ENCODE data around the gene HYCC1.
"Not testable (repeated sequence)": the region's sequence is repeated elsewhere in the genome, so short reads cannot be mapped to it uniquely, and the experiment has no call there.

HYCC1 gene

DNA sequence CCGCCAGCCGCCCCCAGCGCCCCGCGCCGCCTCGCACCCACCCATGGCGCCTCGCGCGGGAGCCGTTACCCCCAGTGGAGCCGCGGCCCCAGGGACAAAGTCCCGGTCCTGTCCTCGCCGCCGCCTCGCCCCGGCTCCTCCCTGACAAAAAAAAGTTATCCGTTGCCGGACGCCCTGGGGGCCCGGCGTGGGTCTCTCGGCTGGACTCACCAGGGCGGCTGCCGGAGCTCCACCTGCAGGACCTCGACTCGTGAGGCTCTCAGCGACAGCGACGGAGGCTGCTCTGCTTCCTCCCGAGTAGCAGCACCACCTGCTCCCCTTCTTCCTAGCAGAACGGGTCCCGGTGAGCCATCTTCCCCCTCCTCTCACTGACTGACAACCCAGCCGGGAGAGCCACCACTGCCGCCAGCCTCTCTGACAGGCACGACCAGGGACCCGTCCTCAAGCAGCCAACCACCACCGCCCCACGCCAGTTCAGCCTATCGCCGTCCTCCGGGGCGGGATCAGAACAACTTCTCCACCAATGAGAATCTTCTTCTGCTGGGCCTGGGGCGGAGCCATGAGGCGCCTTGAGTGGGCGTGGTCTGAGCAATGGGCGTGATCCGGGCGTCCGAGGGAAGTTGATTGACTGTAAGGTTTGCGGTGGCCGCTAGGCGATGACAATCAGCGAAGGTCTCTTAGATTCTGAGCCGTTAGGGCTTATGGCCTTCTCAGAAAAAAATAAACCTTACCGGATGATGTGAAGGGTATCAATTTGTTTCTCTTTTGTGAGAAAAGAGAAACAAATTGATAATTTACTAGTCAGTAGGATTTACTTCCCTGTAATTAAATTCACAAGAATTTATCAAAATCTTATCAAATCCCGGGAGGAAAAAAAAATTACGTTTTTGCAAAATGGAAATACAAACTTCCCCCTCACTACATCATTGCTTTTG is at the start of gene HYCC1:
HYCC1 (minus strand) TSS at position 416 of the 935 bp plus-strand sequence. CDS start 23,019 bp downstream, outside the sequence.
- DNase-seq = peak; percentile 88 to 100 (median 99)

DNA sequence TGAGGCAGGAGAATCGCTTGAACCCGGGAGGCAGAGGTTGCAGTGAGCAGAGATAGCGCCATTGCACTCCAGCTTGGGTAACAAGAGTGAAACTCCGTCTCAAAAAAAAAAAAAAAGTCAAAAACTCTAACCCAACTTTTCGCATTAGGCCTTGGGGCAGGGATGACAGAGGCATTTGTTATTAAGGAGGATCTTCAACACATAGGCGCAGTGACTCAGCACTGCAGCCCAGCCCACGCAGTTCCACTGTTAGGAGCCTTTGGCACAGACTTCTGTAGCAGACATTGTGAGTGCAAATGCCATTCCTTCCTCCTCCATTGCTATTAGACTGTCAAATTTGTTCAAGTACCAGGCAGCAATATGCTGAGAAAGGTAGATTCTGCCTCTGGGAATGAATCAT is 48.5 kb upstream of the HYCC1 start:
- peak in 2 of 58 donors; percentile 2 to 42 for DNase-seq

DNA sequence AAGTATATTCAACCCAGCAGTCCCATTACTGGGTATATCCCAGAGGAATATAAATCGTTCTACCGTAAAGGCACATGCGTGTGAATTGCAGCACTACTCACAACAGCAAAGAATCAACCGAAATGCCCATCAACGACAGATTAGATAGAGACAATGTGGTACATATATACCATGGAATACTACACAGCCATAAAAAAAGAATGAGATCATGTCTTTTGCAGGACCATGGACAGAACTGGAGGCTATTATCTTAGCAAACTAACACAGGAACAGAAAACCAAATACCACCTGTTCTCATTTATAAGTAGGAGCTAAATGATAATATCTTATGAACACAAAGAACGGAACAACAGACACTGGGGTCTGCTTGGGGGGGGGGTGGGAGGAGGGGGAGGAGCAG is 47.4 kb upstream of the HYCC1 start:
- no peak for DNase-seq

DNA sequence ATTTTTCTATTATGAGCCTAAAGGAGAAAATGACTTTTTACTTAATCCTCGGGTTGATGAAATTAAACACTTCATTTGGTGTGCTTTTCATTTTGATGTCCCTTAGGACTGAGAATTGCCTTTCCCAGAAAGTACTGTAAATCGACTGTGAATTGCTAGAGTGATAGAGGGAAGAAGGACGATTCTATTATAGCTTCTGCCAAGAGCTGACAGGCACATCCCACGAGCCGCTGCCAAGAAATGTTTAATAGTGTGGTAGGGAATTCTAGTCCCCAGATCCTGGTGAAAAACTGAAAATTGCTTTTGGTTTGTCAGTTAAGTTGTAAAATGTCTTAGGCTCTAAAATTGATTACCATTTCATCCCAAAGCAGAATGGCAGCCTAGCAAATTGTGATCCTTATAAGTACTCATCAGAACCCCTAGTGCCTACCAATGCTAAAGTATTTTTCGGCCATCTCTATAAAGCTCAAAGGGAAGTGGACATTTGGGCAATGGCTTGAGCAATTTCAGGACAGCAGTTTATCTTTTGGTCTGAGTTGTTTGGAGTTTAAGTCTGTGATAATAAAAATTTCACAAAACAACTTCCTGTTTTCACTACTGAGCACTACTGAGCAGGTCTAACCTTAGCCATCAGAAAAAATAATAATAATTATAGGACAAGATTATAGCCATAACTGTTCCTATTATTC is 44.6 kb upstream of the HYCC1 start:
- DNase-seq = peak in 3 of 58 donors; percentile 4 to 26 (median 4)

DNA sequence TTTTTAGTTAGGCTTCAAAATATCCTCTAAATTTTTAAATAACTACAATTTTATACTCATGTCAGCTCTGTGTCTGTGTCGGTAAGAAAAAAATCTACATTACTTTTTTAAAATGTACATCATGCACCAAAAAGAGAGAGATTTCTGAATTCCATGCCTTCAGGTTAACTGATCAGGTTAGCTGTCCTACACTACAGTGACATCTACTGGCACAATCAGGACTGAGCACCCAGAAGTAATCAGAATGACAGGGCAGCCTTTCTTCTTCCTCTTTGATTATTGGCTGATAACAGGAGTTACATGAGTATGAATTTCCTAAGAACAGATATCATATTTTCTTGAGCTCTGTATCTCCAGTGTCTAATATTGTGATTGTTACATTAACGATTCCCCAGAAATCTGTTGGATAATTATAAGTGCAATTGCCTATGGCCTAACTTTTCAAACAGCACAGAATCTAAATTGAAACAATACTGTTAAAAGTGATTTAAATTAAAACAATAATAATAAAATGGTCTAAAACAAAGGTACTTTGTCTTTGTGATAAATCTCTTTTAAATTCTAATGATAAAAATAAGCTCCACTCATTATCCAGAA is 41.8 kb upstream of the HYCC1 start:
- DNase-seq = peak in 26 of 58 donors; percentile 1 to 74 (median 18)

DNA sequence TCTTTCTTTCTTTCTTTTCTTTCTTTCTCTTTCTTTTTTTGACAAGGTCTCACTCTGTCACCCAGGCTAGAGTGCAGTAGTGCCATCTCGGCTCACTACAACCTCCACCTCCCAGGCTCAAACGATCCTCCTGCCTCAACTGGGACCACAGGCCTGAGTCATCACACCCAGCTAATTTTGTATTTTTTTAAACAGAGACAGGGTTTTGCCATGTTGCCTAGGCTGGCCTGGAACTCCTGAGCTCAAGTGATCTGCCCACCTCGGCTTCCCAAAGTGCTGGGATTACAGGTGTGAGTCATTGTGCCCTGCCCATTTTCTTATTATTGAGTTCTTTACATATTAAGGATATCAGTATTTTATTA is 37.2 kb upstream of the HYCC1 start:
- DNase-seq = not testable (repeated sequence)

DNA sequence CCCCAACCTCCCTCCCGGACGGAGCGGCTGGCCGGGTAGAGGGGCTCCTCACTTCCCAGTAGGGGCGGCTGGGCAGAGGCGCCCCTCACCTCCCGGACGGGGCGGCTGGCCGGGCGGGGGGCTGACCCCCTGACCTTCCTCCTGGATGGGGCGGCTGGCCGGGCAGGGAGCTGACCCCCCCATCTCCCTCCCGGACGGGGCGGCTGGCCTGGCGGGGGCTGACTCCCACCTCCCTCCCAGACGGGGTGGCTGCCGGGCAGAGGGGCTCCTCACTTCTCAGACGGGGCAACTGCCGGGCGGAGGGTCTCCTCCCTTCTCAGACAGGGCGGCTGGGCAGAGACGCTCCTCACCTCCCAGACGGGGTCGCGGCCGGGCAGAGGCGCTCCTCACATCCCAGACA is 32.4 kb upstream of the HYCC1 start:
- DNase-seq = not testable (repeated sequence)

DNA sequence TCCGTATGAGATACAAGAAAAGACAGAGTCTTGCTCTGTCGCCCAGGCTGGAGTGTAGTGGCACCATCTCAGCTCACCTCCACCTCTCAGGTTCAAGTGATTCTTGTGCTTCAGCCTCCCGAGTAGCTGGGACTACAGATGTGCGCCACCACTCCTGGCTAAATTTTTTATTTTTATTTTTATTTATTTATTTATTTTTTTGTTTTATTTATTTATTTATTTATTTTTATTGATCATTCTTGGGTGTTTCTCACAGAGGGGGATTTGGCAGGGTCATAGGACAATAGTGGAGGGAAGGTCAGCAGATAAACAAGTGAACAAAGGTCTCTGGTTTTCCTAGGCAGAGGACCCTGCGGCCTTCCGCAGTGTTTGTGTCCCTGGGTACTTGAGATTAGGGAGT is 31.2 kb upstream of the HYCC1 start:
- not testable (repeated sequence) for DNase-seq

DNA sequence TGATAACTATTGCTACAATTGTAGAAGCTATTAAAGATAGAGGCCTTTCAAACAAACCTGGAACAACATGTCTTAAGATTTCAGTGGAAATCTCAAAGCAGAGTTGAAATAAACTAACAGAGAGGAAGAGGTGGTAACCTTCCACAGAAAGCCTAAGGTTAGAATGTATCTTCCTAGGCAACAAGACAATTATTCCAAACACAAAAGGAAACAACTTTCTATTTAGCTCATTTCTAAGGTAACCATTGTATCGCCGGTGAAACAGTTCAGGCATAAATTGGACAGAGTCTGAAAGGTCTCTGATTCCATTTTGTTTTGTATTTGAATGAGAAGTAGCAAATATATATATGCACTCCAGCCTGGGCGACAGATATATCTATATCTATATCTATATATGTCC is 30.7 kb upstream of the HYCC1 start:
- no peak for DNase-seq

DNA sequence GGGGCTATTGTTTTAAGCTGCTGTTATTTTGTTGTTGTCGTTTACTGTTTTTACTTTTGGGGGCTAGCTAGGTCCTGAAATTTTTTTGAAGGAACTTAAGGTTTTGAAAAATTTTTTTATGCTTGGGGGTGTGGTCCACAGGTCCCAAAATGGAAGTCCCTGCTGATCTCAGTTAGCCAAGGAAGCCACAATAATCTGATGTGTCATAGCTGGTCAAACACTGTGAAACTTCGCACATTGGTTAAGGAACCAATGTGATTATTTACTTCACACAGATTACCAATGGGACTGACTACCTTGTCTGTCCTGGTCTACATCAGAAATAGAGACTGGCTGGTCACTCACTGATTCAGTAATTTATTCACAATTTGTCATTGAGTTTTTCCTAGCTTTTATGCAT is 29.5 kb upstream of the HYCC1 start:
- DNase-seq = no peak

DNA sequence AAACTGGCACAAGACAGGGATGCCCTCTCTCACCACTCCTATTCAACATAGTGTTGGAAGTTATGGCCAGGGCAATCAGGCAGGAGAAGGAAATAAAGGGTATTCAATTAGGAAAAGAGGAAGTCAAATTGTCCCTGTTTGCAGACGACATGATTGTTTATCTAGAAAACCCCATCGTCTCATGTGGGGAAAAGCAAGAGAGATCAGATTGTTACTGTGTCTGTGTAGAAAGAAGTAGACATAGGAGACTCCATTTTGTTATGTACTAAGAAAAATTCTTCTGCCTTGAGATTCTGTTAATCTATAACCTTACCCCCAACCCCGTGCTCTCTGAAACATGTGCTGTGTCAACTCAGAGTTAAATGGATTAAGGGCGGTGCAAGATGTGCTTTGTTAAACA is 25.7 kb upstream of the HYCC1 start:
- not testable (repeated sequence) for DNase-seq

DNA sequence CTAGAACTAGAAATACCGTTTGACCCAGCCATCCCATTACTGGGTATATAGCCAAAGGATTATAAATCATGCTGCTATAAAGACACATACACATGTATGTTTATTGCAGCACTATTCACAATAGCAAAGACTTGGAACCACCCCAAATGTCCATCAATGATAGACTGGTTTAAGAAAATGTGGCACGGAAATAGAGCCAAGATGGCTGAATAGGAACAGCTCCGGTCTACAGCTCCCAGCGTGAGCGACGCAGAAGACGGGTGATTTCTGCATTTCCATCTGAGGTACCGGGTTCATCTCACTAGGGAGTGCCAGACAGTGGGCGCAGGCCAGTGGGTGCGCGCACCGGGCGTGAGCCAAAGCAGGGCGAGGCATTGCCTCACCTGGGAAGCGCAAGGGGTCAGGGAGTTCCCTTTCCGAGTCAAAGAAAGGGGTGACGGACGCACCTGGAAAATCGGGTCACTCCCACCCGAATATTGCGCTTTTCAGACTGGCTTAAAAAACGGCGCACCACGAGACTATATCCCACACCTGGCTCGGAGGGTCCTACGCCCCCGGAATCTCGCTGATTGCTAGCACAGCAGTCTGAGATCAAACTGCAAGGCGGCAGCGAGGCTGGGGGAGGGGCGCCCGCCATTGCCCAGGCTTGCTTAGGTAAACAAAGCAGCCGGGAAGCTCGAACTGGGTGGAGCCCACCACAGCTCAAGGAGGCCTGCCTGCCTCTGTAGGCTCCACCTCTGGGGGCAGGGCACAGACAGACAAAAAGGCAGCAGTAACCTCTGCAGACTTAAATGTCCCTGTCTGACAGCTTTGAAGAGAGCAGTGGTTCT is 21.8 kb upstream of the HYCC1 start:
- DNase-seq = not testable (repeated sequence)

DNA sequence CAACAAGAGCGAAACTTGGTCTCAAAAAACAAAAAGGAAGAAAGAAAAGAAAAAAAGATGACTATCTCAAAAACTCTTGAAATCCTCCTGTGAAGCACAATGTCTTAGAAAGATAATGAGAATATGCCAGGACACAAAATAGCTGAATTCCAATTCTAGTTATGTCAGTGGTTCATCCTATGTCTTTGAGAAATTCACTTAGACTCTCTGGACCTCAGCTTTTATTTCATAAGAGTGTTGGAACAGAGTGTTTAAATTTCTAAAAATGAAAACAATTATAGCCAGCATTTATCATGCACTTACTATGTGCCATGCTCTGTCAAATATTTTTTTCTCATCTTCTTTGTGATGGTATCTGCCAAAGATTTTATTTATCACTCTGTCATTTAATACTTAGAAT is 13.3 kb upstream of the HYCC1 start:
- no peak for DNase-seq

DNA sequence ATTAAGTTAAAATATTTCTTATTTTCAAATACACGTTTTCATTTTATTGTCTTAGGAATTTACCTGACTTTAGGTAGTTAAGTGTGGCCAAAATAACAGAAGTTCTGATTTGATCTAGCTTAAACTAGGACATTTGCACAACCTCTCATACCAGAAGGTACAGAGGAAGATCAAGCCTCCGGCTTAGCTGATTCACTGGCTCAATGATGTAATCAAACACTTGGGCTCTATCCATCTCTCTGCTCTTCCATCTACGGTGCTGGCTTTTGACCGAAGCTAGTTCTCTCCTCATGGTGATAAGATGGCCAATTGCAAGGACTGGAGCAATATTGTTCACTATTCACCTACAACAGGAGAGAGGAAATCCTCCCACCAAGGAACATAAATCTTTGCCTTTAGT is 12.2 kb upstream of the HYCC1 start:
- DNase-seq = no peak

DNA sequence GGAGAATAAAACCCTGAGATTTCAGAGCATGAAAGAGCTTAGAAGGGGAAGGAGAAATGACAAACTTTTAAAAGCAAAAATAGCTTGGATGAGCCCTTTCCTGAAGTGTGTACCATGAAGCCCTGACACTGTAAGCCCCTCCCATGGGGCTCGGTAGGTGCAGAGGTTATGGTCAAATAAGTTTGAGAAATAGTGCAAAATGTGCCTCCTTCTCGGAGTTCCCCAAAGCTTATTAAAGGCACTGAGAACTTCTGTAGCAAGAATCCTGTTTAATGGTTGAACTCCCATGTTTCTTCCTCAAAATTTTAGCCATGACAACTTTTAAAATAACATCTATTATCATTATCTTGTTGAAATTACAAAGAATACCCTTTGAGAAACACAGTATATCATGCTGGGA is 10.5 kb upstream of the HYCC1 start:
- DNase-seq = no peak

DNA sequence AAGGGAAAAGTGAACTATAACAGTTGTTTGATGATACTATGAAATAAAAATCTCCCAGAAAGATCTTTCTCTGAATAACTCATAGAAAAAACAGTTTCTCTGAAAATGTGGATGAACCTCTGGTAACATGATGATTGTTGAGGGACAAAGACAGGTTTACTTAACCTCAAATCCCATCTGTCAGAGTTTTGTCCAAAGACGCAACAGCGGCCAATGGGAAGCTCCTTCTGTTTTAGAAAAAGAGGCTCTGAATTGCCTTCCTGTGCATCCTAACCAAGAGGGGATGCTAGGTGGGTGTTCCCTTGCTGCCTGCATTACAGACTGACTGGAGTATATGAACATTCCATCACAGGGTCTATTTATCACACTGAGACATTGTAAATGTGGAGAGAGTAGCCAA is 8.9 kb upstream of the HYCC1 start:
- DNase-seq = no peak

DNA sequence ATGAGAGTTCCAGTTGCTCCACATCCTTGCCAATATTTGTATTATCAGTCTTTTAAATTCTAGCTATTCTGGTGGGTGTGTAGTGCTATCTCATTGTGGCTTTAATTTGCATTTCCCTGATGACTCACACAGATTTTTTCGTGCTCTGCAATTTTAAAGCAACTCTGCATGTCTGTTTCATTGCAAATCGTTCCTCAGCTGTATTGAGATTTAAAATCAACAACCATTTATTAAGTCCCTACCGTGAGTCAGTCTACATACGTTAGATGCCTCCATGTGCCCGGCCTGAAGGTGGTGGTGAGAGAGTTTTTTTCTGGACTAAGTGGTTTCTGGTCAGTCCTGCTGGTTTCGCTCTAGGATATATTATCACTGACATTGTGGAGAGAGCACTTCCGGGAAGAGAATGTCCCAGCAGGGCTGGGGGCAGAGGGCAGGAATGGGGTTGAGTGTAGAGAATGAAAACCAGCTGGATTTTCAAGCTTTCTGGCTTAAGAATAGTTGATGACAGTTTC is 8.4 kb upstream of the HYCC1 start:
- no peak for DNase-seq

DNA sequence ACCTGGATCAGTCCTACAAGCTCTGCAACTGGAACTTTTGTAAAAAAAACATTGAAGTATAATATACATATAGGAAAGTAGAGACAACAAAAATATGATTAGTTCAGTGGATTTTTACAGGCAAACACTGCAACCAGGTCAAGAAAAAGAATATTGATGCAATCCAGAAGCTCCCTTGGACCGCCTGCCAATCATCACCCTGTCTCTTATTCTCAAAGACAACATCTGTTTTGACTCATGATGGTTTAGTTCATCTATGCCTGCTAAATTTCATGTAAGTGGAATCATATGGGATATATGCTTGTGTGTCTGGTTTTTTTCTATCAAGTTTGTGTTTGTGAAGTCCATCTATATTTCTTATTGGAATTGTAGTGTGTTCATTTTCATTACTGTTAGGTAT is 7.7 kb upstream of the HYCC1 start:
- DNase-seq = no peak

DNA sequence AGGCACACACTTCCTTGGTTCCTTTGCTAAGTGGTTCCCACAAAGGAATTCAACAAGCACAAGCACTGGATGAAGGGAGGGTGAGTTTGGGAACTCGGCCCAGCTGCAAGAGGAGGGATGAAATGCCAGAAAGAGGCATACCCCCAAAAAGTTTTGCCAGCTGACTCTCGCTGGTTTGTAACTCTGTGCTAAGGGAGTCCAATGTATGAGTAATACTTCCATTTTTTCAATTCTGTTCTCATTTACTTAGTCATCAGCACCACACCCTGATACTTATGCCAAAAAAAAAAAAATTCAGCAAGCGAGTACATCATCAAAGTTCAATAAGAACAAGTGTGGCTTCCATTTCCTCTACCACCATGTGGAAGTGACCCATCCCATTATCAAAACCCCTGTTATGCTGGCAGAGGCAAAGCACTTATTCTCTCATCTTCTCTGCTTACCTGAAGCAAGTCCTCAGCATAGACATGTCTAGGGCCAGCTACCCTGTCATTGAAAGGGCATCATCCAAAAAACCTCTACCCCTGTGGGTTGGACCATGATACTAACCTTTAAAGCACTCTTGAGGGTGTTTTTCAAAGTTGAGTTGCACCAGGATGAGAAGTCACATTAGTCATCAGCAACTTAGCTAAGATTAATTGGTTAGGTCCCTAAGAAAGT is 6.9 kb upstream of the HYCC1 start:
- no peak for DNase-seq

DNA sequence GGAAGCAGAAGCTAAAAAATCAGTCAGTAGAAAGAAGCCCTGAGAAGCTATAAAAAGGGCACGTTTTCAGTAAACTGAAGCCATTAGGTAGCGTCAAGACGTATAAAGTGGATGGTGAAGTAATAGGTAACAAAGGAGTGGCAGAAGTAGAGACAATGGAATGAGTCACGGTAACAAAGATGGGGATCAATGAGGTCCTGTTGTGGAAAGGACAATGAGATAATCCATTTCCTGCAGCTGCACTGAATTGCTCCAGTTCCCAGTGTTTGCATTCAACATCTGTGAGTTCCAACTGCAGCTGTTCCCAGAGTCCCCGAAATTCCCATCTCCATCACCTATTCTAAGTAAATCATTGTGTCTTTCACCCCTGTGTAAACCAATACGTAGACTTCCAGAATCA is 4.8 kb upstream of the HYCC1 start:
- peak in 8 of 58 donors; percentile 6 to 72 (median 20) for DNase-seq

Data from anterior cingulate cortex (tissue), 58 donors.